ENCODE results near the gene NCOR1.

DNA sequence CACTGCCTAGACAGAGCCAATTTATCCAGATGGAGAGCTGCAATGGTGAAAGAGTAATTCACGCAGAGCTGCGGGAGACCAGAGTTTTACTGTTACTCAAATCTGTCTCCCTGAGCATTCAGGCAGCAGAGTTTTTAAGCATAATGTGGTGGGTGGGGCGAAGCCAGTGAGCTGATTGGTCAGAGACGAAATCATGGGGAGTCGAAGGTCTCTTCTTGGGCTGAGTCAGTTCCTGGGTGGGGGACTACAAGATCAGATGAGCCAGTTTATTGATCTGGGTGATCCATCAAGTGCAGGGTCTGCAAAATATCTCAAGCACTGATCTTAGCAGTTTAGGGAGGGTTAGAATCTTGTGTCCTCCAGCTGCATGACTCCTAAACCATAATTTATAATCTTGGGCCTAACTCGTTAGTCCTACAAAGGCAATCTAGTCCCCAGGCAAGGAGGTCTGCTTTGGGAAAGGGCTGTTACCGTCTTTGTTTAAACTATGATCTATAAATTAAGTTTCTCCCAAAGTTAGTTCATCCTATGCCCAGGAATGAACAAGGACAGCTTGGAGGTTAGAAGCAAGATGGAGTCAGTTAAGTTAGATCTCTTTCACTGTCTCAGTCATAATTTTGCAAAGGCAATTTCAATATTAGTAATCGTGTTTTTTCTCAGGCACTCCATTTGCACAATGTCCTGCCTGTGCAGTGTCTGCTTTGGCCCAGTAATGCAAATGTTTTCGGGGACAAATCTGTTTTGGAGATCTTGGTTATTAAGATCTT lies 28.6 kb upstream of the NCOR1 start:
- TF ChIP-seq BACH1 (IDR thresholded peaks at IDR 0.05; ENCODE audit: borderline replicate concordance) = no peak
- TF ChIP-seq CHD2 (IDR thresholded peaks at IDR 0.05; ENCODE audit: borderline replicate concordance, low read depth, low read length) = no peak
- TF ChIP-seq, protein P1, sequence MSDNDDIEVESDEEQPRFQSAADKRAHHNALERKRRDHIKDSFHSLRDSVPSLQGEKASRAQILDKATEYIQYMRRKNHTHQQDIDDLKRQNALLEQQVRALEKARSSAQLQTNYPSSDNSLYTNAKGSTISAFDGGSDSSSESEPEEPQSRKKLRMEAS (IDR thresholded peaks at IDR 0.05; ENCODE audit: low read depth, low read length) = no peak
- TF ChIP-seq, protein P2, sequence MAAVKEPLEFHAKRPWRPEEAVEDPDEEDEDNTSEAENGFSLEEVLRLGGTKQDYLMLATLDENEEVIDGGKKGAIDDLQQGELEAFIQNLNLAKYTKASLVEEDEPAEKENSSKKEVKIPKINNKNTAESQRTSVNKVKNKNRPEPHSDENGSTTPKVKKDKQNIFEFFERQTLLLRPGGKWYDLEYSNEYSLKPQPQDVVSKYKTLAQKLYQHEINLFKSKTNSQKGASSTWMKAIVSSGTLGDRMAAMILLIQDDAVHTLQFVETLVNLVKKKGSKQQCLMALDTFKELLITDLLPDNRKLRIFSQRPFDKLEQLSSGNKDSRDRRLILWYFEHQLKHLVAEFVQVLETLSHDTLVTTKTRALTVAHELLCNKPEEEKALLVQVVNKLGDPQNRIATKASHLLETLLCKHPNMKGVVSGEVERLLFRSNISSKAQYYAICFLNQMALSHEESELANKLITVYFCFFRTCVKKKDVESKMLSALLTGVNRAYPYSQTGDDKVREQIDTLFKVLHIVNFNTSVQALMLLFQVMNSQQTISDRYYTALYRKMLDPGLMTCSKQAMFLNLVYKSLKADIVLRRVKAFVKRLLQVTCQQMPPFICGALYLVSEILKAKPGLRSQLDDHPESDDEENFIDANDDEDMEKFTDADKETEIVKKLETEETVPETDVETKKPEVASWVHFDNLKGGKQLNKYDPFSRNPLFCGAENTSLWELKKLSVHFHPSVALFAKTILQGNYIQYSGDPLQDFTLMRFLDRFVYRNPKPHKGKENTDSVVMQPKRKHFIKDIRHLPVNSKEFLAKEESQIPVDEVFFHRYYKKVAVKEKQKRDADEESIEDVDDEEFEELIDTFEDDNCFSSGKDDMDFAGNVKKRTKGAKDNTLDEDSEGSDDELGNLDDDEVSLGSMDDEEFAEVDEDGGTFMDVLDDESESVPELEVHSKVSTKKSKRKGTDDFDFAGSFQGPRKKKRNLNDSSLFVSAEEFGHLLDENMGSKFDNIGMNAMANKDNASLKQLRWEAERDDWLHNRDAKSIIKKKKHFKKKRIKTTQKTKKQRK (IDR thresholded peaks at IDR 0.05; ENCODE audit: low read depth, low read length) = no peak
- no peak for TF ChIP-seq HDAC2 (IDR thresholded peaks at IDR 0.05)
- TF ChIP-seq TAF1 (IDR thresholded peaks at IDR 0.05; ENCODE audit: borderline replicate concordance, low read depth, low read length) = no peak
- TF ChIP-seq STAT1 (conservative IDR thresholded peaks at IDR 0.05) = no peak
- TF ChIP-seq POLR2AphosphoS2 (IDR thresholded peaks at IDR 0.05; ENCODE audit: low read depth, low read length) = no peak
- TF ChIP-seq, protein P3, sequence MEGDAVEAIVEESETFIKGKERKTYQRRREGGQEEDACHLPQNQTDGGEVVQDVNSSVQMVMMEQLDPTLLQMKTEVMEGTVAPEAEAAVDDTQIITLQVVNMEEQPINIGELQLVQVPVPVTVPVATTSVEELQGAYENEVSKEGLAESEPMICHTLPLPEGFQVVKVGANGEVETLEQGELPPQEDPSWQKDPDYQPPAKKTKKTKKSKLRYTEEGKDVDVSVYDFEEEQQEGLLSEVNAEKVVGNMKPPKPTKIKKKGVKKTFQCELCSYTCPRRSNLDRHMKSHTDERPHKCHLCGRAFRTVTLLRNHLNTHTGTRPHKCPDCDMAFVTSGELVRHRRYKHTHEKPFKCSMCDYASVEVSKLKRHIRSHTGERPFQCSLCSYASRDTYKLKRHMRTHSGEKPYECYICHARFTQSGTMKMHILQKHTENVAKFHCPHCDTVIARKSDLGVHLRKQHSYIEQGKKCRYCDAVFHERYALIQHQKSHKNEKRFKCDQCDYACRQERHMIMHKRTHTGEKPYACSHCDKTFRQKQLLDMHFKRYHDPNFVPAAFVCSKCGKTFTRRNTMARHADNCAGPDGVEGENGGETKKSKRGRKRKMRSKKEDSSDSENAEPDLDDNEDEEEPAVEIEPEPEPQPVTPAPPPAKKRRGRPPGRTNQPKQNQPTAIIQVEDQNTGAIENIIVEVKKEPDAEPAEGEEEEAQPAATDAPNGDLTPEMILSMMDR (IDR thresholded peaks at IDR 0.05 in 2 of 3, conservative IDR thresholded peaks at IDR 0.05 in 1 of 3; ENCODE audit: control insufficient read depth in 2 of 3, extremely low read depth in 1 of 3, insufficient read depth in 1 of 3, low read depth in 3 of 3, low read length in 3 of 3) = no peak
- no peak for TF ChIP-seq RB1 (IDR thresholded peaks at IDR 0.05; ENCODE audit: borderline replicate concordance)
- TF ChIP-seq, protein P4, sequence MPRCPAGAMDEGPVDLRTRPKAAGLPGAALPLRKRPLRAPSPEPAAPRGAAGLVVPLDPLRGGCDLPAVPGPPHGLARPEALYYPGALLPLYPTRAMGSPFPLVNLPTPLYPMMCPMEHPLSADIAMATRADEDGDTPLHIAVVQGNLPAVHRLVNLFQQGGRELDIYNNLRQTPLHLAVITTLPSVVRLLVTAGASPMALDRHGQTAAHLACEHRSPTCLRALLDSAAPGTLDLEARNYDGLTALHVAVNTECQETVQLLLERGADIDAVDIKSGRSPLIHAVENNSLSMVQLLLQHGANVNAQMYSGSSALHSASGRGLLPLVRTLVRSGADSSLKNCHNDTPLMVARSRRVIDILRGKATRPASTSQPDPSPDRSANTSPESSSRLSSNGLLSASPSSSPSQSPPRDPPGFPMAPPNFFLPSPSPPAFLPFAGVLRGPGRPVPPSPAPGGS (IDR thresholded peaks at IDR 0.05; ENCODE audit: borderline replicate concordance, insufficient read depth, low read depth, low read length, poor library complexity, severe bottlenecking) = no peak
- no peak for TF ChIP-seq ZNF274 (IDR thresholded peaks at IDR 0.05; ENCODE audit: insufficient read depth, insufficient read length)
- TF ChIP-seq, protein P5, sequence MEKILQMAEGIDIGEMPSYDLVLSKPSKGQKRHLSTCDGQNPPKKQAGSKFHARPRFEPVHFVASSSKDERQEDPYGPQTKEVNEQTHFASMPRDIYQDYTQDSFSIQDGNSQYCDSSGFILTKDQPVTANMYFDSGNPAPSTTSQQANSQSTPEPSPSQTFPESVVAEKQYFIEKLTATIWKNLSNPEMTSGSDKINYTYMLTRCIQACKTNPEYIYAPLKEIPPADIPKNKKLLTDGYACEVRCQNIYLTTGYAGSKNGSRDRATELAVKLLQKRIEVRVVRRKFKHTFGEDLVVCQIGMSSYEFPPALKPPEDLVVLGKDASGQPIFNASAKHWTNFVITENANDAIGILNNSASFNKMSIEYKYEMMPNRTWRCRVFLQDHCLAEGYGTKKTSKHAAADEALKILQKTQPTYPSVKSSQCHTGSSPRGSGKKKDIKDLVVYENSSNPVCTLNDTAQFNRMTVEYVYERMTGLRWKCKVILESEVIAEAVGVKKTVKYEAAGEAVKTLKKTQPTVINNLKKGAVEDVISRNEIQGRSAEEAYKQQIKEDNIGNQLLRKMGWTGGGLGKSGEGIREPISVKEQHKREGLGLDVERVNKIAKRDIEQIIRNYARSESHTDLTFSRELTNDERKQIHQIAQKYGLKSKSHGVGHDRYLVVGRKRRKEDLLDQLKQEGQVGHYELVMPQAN (conservative IDR thresholded peaks at IDR 0.05) = no peak

Data from GM12878 (cell line).